COLO829 (cell line): ENCODE data around the gene FBXL14.
"Not testable (repeated sequence)": the region's sequence is repeated elsewhere in the genome, so short reads cannot be mapped to it uniquely, and the experiment has no call there.

Source experiments
- DNase-seq: peaks from one replicate; pipeline ENCODE4 v3.0.0; 2012; ENCODE audit warnings: low spot score

FBXL14 gene

DNA sequence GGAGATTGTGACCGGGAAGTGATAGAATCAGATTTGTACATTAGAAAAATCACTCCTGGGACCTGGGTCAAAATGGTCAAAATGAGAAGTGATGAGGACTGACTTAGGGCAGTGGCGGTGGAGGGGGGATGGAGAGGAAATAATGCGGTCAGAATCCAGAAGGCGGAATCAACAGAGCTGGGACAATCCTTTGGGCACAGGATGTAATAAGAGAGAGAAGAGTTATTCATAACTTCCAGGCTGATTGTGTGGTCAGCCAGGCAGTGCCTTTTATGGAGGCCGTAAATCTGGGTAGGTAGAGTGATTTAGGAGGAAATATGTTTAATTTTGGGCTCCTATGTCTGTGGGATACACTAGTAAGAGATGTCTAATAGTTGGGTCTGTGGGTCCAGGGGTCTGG, 21.6 kb downstream of the FBXL14 start:
- DNase-seq = no peak

DNA sequence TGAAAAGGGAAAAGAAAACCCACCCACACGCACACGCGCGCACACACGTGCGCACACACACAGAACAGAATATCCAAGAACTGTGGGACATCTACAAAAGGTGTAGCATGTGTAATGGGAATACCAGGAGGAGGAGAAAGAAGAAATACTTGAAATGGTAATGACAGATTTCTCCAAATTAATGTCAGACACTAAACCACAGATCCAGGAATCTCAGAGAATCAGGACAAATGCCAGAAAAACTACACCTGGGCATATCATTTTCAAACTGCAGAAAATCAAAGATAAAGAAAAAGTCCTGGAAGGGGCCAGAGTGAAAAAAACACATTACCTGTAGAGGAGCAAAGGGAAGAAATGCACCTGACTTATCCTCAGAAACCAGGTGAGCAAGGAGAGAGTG, 26.5 kb downstream of the FBXL14 start:
- no peak for DNase-seq

DNA sequence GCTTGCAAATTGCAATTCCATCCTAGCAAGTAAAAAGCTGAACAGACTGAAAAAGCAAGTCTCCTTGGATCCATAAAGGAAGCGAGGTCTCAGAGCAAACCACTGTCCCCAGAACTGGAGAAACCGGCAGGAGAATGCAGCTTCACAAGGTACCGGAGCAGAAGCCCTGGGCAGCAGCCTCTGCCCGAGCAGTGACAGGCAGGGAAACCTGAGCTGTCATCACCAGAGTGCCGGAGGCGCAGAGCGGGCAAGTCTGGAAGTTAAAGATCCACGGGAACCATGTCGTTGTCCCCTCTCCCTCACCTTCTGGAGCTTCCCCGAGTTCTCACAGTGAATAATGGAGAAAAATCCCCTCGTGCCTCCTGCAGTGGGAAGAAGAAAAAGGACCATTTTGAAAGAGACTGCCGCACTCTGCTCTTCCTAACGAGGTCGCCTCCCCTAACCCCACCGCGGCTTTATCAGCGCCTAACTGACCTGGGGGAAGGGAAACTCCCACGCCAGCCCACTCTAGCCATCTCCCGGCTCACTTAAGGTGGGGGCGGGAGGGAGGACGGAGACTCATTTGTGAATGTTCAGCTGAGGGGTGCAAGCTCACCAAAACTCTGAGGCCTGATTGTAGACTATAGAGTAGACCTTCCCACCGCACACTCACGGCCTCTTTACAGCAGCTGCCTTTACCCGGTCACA, 27.8 kb downstream of the FBXL14 start:
- DNase-seq = no peak

DNA sequence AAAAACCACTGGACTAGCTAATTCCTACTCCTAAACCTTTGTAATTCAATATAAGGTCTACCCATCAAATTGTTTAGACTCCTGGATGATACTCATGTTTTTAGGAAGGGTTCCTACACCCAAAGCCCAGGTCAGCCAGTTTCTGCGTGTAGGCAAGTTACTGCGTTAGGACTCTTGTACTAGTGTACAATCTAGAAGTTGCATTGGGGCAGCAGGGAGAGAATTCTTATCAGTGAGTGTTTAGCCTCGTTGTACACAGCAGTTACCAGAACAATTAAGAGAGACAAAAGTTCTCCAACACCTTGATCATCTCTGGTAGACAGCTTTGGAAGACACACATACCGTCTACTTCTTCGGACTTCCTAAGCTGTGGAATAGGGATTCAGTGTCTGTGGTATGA, 29.2 kb downstream of the FBXL14 start:
- no peak for DNase-seq

DNA sequence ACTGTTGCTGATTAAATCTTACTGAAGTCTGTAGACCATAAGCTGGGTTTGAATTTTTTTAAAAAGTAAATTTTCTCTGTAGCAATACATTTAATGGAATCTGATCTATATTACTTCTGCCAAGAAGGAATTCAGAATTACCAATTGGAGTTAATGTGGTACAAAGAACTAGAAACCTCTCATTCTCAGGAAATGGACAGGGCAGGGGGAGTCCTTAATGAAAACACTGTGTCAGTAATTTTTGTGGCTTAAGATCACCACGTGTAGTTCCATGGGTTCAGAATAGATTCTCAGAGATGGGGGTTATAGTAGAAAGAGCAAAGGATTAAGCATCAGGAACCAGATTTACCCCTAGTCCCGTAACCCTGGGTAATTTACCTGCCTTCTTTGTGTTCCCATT, 30.3 kb downstream of the FBXL14 start:
- no peak for DNase-seq

DNA sequence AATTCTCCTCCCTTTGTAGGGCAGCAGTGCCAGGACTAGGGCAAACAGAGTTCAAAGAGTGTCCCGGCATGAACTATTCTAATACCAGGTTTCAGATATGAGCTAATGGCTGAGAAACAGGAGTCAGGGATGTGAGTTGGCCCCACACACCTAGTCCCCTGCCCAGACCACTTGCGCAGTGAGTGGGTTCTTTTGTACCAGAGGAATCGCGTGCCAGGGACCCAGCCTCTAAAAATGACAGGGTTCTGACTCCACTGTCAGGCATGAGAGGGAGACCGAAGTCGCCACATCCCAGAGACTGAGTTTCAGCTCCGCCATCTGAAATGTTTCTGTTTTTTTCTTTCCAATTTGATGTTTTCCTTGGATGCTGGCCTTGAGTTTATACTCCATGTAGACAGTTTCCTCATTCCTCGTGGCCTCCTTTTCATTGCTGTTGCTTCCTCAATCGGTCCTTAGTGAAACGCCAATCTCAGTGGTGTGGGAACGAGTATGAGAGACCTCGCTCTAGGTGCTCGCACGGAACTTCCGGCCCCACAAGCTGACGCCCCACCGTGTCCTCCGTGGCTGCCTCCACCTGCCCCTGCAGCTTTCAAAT, 31.5 kb downstream of the FBXL14 start:
- no peak for DNase-seq

DNA sequence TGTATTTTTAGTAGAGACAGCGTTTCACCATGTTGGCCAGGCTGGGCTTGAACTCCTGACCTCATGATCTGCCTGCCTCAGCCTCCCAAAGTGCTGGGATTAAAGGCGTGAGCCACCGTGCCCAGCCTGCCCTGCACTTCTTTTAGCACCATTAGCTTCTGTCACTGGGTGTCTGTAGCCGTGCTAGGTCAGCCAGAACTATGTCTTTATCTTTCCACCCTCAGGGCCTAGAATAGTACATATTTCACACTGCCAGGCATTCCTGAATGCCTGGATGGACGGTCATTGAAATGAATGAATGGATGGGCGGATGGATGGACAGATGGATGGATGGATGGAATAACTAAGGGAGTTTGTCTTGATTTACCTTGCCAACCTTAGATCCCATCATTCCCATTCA, 33.7 kb downstream of the FBXL14 start:
- DNase-seq = no peak

DNA sequence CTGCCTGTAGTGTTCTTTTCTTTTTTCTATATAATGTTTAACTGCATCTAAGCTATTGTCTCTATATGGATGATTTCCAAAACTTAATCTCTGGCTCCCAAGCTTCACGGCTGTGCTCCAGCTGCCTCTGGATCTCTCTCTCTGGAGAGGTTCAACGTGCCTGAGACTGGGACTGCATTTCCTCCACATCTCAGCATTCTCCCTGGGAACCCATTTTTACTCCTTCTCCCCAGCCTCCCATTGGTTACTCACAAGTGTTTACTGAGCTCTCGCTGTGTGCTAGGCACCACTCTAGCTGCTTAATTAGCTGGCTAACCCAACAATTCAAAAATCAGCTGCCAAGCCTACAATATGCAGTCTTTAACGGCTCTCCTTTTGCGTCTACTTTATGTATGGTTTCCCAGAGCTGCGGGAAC, 34.7 kb downstream of the FBXL14 start:
- DNase-seq = no peak

DNA sequence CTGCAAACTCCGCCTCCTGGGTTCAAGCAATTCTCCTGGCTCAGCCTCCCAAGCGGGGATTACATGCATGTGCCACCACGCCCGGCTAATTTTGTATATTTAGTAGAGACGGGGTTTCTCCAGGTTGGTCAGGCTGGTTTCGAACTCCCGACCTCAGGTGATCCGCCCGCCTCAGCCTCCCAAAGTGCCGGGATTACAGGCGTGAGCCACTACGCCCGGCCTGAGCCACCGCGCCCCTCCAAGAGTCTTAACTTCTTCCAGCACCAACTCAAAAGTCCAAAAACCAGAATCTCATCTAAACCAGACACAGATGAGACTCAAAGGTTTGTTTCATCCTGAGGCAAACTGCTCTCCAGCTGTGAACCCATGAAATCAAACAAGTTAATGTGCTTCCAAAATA, 36.3 kb downstream of the FBXL14 start:
- not testable (repeated sequence) for DNase-seq

DNA sequence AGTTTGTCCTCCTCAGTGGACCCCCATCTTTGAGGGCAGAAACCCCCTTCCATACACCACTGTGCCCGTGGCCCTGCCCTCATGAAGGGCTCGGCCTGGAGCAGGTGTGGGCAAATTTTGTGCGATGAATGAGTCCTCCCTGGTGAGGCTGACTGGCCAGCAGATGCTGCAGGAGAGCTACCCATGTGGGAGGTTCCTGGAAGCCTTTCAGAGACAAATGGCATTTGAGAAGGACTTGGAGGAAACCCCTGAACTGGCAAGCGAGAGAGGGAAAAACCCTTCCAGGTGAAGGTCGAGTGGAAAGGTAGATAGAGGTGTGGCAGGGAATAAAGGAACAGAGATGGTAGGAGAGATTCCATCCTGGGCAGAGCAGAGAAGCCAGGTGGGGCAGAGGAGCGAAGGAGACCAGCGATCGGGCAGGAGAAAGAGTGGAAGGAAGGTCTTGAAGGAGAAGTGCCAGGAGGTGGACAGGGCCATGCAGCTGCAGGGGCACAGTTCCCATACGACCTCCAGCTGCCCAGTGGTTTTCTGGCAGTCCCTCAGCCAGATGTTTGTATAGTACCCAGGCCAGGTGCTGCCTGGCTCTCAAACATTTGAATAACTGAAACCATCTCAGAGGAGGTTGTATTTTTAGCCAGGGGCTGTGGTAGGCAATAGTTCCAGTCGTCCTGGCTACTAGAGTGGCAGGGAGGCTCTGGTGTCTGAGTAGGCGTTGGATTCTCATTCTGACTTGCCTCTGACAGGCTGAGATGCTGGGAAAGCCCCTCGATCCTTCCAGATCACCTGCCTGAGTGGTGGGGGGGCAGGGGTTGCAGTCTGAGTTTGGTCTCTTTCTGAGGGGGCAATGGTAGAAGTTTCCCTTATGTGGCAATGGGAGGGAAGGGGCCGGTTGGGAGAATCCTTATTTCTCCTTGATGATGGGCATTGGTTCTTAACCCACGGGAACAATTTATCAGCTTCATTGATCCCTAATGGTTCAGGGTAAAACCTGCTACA, 40.1 kb downstream of the FBXL14 start:
- no peak for DNase-seq

DNA sequence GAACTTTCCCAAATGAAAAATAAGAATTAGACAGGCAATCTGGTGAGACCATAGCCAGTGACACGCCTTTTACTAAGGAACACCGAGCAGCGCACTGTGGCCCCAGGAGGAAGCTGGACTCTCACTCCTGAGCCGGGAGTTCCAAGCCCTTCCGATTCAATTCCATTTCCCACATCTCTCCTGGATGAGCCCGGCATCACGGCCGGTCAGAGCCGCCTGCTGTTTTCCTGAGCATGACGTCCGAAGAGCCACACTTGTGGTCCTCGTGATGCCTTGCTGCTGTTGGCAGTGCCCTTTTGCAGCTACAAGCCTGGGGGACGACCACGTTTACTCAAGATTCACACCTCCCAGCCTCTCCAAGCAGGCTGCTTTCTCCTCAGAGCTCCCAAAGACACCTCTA, 40.8 kb downstream of the FBXL14 start:
- no peak for DNase-seq

DNA sequence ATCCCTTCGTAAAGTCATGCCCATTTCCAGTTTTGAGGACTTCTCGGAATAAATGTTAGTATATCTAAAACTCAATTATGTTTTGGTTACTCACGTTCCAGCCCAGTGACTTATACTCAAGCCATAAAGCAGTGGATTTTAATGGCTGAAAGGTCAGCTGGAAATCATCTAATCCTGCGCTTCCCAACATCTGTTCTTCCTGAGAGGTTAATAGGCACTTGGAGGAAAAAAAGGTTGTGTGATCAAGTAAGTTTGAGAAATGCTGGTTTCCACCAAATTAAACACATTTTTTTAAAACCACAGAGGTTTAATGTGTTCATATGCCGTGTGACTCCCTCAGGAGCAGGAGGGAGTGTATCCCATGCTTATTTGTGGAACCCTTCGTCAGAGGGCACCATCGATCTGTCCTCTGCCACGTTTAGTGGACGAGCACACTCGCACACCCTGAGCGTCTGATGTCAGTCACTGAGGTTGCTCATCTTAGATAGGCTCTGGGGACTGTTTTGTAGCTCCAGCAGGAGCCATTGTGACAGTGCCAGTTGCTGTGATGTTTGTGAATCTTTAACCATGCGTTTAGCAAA, 41.4 kb downstream of the FBXL14 start:
- no peak for DNase-seq

DNA sequence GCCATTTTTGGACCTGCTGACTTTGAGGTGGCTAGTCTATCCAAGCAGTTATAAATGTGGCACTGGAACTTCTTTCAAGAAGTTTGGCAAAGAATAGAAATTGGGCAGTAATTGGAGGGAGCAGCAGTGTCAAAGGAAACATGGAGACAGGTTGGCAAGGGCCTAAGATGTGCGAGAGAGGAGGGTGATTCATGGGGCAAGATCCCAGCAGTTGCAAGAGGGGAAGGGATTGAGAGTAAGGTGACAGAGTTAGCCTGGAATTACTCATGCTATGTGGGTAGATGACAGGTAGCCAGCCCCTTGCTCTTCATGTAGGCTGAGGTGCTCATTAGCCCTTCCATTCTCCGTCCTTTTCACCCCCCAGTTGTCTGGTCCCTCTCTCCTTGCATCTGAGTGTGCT, 42.2 kb downstream of the FBXL14 start:
- DNase-seq = no peak

DNA sequence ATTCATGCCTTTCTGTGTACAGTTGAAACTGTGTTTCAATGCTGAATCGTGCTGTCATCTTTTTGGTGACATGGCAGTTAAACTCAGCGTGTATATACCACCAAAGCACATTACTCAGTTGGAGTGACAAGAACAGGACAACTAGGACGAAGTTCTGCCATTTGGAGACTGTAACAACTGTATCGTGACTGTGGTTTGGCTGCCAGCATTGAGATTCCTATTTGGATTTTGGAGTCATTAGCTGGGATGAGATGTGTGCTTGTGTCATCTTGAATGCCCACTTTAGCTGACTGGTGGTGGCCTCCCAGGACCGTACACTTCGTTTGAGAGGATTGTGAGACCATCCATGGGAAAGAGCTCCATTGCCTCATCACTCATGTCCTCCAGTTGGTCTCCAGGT, 42.9 kb downstream of the FBXL14 start:
- no peak for DNase-seq

DNA sequence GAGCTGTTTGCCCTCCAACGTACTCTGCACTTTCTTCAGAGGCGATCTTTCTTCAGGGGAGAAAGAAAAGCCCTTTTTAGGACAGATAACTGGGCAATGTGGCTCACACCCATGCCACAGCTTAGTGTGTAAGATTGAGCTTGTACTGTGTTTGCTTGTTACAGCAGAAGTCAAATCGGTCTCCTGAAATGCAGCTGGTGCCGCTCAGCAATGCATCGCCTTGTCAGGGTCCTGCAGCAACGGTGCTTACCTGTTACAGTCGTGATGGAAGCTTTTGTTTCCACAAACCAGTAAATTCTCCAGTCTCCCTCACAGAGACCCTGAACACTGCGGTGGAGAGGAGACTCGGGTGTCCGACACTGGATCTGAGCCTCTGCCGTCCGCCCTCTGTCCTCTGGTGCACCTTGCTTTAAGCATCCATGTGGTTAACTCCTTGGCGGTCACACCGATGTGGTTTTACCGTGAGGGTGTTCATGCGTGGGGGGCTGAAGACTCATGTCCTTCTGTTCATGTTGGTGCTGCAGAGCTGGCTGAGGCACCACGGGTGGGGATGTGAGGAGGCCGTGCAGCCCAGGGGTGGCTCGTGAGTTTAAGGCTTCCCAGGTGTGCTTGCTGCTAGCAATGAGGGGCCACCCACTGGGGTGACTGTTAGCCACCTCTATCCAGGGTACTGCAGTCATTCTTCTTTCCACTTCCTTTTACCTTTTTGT, 47.3 kb downstream of the FBXL14 start:
- DNase-seq = no peak

DNA sequence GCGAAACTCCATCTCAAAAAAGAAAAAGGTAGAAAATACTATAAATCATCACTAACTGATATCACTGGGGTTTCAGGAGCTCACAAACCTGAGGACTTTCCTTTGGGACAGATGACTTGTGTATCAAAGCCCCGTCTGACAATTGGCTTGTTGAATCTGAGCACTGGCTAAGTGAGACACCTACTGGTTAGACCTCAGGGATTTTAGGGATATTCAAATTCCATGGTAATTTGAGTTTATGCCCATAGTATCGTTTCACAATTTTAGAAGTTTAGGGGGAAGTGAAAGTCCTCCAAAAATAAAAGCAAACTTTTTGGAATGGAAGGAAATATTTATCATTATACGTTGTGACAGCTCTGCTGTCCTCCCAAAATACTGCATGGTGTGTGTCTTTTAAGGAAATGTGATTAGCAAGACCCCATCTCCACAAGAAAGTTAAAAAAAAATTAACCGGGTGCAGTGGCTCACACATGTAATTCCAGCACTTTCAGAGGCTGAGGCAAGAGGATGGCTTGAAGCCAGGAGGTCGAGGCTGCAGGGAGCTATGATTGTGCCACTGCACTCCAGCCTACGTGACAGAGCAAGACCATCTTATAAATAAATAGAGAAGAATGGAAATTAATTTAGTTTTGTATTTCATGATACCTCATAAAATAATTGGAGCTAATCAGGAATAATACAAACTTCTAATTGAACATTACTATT, 49.2 kb downstream of the FBXL14 start:
- no peak for DNase-seq

DNA sequence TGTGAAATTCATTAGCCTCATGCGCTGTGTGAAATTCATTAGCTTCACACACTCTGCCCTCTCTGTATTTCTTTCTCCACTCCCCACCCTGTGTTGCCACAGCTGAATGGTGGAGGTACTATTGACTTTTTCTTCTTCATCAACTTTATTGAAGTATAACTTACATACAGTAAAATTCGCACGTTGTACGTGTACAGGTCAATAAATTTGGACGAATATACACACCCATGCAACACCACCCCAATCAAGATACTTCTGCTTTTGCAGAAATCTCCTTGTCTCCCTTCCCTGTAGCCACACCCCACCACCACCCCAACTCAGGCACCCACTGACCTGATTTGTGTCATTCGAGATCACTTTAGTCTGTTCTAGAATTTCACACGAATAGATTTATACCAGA, 51.8 kb downstream of the FBXL14 start:
- DNase-seq = no peak

DNA sequence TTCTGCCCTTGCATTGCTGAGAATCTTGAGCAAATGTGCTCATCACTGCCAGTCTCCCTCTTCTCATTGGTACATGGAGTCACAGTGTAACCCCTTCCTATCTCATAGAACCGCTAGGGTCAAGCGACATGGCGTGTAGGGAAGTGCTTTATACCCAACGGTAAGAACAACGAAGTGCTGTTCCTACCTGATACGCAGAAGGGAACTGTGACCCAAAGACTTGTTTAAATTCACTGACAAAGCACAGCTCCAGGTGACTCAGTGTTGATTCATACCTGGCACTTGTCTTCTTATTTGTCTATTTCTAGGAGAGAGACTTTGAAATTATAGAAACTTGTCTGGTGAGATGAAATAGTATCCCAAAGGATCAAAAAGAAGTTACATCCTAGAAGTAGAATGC, 53.7 kb downstream of the FBXL14 start:
- no peak for DNase-seq

DNA sequence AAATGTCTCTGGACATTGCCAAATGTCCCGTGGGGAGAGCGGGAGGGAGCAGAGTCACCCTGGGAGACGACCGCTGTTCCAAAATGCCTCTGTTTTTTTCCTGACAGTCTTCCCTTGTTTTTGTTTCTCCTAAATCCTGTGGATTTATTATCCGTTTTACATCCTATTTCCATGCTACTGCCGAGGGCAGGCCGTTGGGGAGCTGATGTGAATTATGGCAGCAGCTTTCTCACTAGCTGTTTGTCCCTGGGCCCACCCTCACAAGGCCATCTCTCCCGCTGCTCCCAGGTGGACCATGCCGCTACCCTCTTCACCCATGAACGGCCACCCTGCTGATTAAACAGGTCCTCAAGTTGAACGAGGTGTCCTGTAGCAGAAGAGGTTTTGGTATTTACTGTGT, 55.2 kb downstream of the FBXL14 start:
- no peak for DNase-seq

DNA sequence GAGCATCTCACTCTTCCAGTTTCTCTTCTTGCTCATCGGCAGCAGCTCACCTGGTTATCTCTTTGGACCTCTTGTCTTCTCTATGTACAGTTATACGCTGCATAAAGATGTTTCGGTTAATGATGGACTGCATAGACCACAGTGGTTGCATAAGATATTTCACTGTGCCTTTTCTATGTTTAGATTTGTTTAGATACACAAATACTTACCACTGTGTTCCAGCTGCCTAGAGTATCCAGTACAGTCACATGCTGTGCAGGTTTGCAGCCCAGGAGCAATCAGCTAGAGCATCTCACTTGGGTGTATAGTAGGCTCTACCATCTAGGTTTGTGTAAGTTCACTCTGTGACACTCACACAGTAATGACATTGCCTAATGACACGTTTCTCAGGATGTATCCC, 57.6 kb downstream of the FBXL14 start:
- no peak for DNase-seq

DNA sequence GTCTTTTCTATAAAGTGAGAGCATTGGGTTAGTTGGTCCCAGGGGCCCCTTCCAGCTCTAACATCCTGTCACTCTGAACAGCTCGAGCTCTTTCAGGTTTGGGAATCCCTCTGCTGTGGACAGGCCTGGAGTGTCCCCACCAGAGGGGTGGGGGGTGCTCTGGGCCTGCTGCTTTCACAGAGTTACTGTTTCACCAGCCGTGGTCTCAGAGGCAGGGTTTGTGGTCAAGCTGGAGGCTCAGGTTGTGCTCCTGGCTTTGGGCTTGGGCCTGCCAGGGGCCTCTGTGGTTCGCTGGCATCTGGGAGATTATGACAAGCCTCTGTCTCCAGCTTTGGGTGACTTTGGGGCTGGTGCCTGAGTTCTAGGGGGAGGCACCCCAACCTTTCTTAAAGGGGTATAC, 59.6 kb downstream of the FBXL14 start:
- DNase-seq = no peak
